ENCODE measurements around the gene MRPL16. TPM values are rescaled to one million over a fixed set of nuclear protein-coding genes. Genes with fewer than 3 reads are reported as not detected.

The MRPL16 gene
- total and polyA plus RNA-seq, 2 of the 13 experiments (the other 11 are each of a cell fraction or from before 2014, with no cell fraction given) = 45.3 to 62.6 TPM

DNA sequence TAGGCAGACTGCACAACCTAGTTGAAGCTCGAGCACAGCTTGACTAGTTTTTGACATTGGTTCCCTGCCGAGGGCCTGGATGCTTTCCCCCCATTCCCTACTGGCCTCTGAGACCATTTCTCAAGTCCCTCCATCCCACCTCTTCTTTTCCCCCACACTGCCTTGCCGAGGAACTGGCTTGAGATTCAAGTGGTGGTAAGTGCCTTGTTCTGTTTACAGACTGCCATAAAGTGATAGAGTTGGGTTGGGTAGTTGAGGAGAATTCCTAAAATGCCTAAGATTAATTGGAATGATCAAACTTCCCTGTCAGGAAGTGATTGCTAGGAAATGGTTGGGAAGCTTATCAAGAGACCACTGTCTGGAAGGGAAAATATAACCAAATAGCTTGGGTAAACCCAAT lies 16.2 kb downstream of the MRPL16 start:
- in situ Hi-C loops (cut with HindIII; ENCODE audit: extremely low pct_ligation_motif_present, low pct_unique_long_range_greater_than_20kb) = no loop called here
- 91% methylated on average over 3 of the region's 3 CpGs for WGBS (ENCODE audit: low lambda C conversion rate)

DNA sequence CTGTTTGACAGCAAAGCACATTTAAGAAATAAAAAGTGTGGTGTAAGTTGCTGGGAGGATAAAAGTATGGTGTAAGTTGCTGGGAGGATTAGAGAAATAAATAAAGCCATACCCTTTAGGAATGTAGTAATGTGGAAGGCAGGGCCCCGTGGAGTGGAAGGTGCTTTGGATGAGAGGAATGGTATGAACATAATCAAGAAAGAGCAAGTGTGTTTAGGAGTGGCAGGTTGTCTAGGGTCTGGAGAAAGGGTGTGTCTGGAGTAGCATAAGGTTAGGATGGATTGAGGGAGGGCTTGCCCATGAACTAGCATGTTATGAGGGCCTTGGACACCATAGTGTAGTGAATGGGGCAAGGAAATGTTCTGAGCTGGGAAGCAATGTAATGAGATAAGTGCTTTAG lies 18.1 kb downstream of the MRPL16 start:
- 92% methylated on average over 1 of the region's 1 CpG for WGBS (ENCODE audit: low lambda C conversion rate)
- H3K27ac ChIP-seq (ENCODE audit: extremely low read length, insufficient read depth, low read length) = no peak overlapping the region
- no TSS peak for BruUV-seq (replicated peaks)
- no peak overlapping the region for H3K9ac ChIP-seq (ENCODE audit: insufficient read depth, low read depth, low read length)
- DNase-seq (ENCODE audit: low spot score) (no peak), FAIRE-seq (no peak), ATAC-seq (no peak)
- no peaks in the 10 kb centered on the region for H3K9me3 ChIP-seq (ENCODE audit: low read length)
- ChIA-PET CTCF (ENCODE audit: low intra/inter-chr PET ratio, low total read pairs) (no interaction called here), POLR2A (no interaction called here)
- H3K79me2 ChIP-seq (ENCODE audit: insufficient read depth, low read length) = no peaks in the 10 kb centered on the region
- peaks cover 20% of the 10 kb centered on the region in 2 experiments; a peak in 4 of 5 replicates for H3K36me3 ChIP-seq (replicated peaks in 1 of 2; ENCODE audit: control insufficient read depth in 1 of 2, insufficient read depth in 2 of 2, low read length in 2 of 2)
- no peak overlapping the region for H3K4me3 ChIP-seq (replicated peaks in 1 of 3; ENCODE audit: insufficient read depth in 1 of 3, low read depth in 2 of 3, low read length in 3 of 3)
- H3K4me2 ChIP-seq (ENCODE audit: low read depth, low read length) = no peak overlapping the region
- H4K20me1 ChIP-seq (ENCODE audit: insufficient read depth, low read length) = no peaks in the 10 kb centered on the region
- in situ Hi-C loops (cut with HindIII; ENCODE audit: extremely low pct_ligation_motif_present, low pct_unique_long_range_greater_than_20kb) = no loop called here
- intact Hi-C loops (cut with micrococcal nuclease; ENCODE audit: unreplicated experiment) = no loop called here
- H3K4me1 ChIP-seq (ENCODE audit: insufficient read depth, low read length) = peaks cover 2% of the 10 kb centered on the region
- no peak overlapping the region for H2AFZ ChIP-seq (ENCODE audit: low read length)
- no peaks in the 10 kb centered on the region for H3K27me3 ChIP-seq (ENCODE audit: control insufficient read depth in 1 of 2, insufficient read depth in 2 of 2, low read length in 2 of 2)
- TF ChIP-seq SIX4 (CRISPR knock-in tag; IDR thresholded peaks at IDR 0.05) = no peak
- TF ChIP-seq IKZF1 (IDR thresholded peaks at IDR 0.05) = 0 out of 2 replicates have a peak, but pooled peaks have one; percentile 33

More for the DNA sequence above, 16.2 kb downstream of the MRPL16 start:
- H3K4me3 ChIP-seq (replicated peaks in 1 of 3; ENCODE audit: insufficient read depth in 1 of 3, low read depth in 2 of 3, low read length in 3 of 3) = no peak overlapping the region
- no peaks in the 10 kb centered on the region for H3K27me3 ChIP-seq (ENCODE audit: control insufficient read depth in 1 of 2, insufficient read depth in 2 of 2, low read length in 2 of 2)
- no peak overlapping the region for H3K27ac ChIP-seq (ENCODE audit: extremely low read length, insufficient read depth, low read length)
- POLR2A ChIA-PET = no interaction called here
- H3K36me3 ChIP-seq (replicated peaks in 1 of 2; ENCODE audit: control insufficient read depth in 1 of 2, insufficient read depth in 2 of 2, low read length in 2 of 2) = peaks cover 13 to 17% of the 10 kb centered on the region in 2 experiments; a peak in 4 of 5 replicates
- no peaks in the 10 kb centered on the region for H3K79me2 ChIP-seq (ENCODE audit: insufficient read depth, low read length)
- intact Hi-C loops (cut with micrococcal nuclease; ENCODE audit: unreplicated experiment) = no loop called here
- no peaks in the 10 kb centered on the region for H4K20me1 ChIP-seq (ENCODE audit: insufficient read depth, low read length)
- H3K9me3 ChIP-seq (ENCODE audit: low read length) = no peaks in the 10 kb centered on the region
- TF ChIP-seq SRY (CRISPR knock-in tag; IDR thresholded peaks at IDR 0.05) = no peak
- TF ChIP-seq ZNF629 (CRISPR knock-in tag; conservative IDR thresholded peaks at IDR 0.05) = no peak
- TF ChIP-seq ZNF3 (CRISPR knock-in tag; IDR thresholded peaks at IDR 0.05) = no peak
- no peak for TF ChIP-seq FIP1L1 (IDR thresholded peaks at IDR 0.05; ENCODE audit: borderline replicate concordance, insufficient read depth, low read depth, low read length)
- no peak for TF ChIP-seq ZNF552 (CRISPR knock-in tag; IDR thresholded peaks at IDR 0.05; ENCODE audit: borderline replicate concordance)
- TF ChIP-seq ZNF788 (CRISPR knock-in tag; IDR thresholded peaks at IDR 0.05; ENCODE audit: borderline replicate concordance) = no peak
- TF ChIP-seq YY1 (IDR thresholded peaks at IDR 0.05; ENCODE audit: insufficient read depth, insufficient replicate concordance, low read depth, low read length) = no peak
- TF ChIP-seq SOX5 (CRISPR knock-in tag; IDR thresholded peaks at IDR 0.05; ENCODE audit: borderline replicate concordance) = no peak
- TF ChIP-seq HNF4G (IDR thresholded peaks at IDR 0.05; ENCODE audit: borderline replicate concordance, low read depth, low read length) = no peak
- TF ChIP-seq HNF4G (CRISPR knock-in tag; IDR thresholded peaks at IDR 0.05; ENCODE audit: borderline replicate concordance, low read depth) = no peak
- no peak for TF ChIP-seq ZNF451 (CRISPR knock-in tag; IDR thresholded peaks at IDR 0.05)
- no peak for TF ChIP-seq TEAD2 (CRISPR knock-in tag; IDR thresholded peaks at IDR 0.05)
- TF ChIP-seq WIZ (CRISPR knock-in tag; IDR thresholded peaks at IDR 0.05) = no peak
- no peak overlapping the region for H2AFZ ChIP-seq (ENCODE audit: low read length)
- no peaks in the 10 kb centered on the region for H3K4me1 ChIP-seq (ENCODE audit: insufficient read depth, low read length)
- no peak for FAIRE-seq
- ATAC-seq = no peak
- H3K4me2 ChIP-seq (ENCODE audit: low read depth, low read length) = no peak overlapping the region
- CTCF ChIA-PET (ENCODE audit: low intra/inter-chr PET ratio, low total read pairs) = no interaction called here
- DNase-seq (ENCODE audit: low spot score) = no peak
- no peak overlapping the region for H3K9ac ChIP-seq (ENCODE audit: insufficient read depth, low read depth, low read length)
- BruUV-seq (replicated peaks) = no TSS peak
